HG02571 (cell line): ENCODE measurements around the gene OTOGL.
"Not testable (repeated sequence)": the region's sequence is repeated elsewhere in the genome, so short reads cannot be mapped to it uniquely, and the experiment has no call there.

ENCODE experiments used
- ATAC-seq: cut with Tn5 transposase; IDR thresholded peaks from one replicate; pipeline ENCODE4 v1.9.1; 2021; ENCODE audit warnings: mild to moderate bottlenecking, moderate library complexity; ENCODE audit not compliant: unreplicated experiment

The OTOGL gene

DNA sequence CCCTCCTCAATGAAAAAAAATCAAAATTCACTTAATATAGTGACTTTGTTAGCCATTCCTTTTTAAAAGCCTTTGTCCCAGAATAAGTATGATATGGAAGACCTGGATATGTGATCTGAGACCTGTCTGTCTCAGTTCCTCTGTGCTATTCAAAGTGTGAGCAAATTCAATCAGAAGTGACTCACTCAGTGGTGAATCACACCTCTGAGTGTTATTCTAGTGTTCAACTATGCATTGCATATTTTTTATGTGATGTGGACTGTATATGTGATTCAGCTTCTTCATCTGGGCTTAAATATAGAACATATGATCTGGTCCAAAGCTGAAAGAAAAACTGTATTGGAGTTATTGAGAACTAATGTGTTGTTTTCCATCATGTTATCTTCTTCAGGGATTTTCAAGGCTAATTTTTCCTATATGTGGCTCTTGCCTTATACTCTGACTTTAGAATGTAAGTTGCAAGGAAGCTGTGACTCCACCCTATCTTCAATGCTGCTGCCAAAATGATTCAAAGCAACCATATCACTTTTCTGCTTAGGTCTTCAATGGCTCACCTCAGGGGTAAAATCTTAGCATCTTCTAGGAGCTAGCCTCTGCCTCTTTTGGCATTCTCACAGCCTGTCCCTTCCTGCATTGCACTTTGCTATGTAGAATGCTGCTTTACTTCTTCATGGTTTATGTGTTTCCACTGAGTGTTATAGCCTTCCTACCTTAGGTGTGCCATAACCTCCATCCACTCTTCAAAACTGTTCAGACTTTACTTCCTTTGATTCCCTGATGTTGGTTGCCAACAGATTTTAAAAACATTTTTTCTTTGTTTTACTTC lies 169.8 kb downstream of the OTOGL start:
- no peak for ATAC-seq

- ATAC-seq = peak; percentile 56
Measured at GRCh38 chr12:80269803-80270552, 170.6 kb downstream of the OTOGL start.

- ATAC-seq = no peak
Measured at GRCh38 chr12:80271780-80272179, 172.4 kb downstream of the OTOGL start.

DNA sequence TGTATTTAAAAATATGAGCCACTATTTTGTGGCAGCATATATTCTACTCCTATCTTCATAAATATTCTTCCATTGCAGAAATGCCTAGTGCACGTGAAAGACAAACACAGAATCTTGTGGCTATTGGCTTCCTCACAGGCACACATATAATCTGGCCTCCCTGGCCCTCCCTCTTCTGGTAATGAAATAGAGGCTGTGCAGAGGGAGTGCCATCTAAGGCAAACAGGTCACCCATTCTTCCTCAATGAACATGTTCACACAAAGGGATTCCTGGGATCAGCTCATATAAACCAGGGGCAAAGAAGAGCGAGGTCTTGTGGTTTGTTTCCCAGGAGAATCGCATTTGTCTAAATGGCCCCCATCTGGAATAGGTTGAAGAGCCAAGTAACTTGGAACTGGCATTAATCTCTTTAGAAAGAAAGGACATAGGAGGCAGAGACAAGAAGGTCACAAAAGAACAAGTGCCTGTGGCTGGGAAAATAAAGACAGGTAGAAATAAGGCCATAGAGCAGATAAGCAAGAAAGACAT lies 173.1 kb downstream of the OTOGL start:
- no peak for ATAC-seq

- ATAC-seq = no peak
Measured at GRCh38 chr12:80273144-80273543, 173.8 kb downstream of the OTOGL start.

DNA sequence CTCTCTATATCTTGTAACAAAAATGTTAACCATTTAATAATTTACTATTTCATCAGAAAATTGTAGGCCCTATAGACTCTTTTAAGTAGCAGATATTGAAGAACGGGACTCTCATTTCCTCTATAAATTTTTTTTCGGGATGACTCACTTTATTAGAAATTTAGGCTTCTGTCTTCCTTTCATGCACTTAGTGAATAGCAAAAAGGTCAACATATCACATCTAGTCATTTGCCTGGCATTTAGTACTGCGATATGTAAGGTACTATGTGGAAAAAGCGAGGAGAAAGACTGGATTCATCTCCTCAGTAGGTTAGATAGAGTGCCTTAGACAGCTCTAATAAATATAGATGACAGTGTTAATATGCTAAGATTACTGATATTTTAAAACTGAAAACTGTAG lies 178.4 kb downstream of the OTOGL start:
- ATAC-seq = no peak

GRCh38 chr12:80282226-80282625 lies 182.9 kb downstream of the OTOGL start:
- no peak for ATAC-seq

- ATAC-seq = no peak
Measured at GRCh38 chr12:80282761-80283160, 183.4 kb downstream of the OTOGL start.

- ATAC-seq = no peak
Measured at GRCh38 chr12:80291108-80291754, 191.9 kb downstream of the OTOGL start.

DNA sequence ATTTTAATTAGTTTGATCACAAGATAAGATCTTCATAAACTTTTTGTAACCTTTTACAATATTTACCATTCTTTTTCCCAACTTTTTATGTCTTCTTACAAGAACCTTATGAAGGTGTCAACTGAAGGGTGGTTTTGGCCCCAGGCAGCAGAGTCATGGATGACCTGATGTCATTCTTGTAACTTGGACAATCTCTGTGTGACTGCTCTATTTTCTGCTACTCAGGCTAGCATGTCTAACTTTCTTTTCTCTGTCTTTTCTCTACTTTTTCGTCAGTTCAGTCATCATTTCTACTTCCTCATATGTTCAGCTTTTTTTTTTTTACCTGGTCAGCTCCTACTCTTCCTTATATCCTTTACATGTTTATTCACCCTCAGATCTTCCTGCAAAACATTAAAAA lies 194.0 kb downstream of the OTOGL start:
- peak; percentile 49 for ATAC-seq

- peak; percentile 82 for ATAC-seq
Measured at GRCh38 chr12:80293759-80294158, 194.4 kb downstream of the OTOGL start.

DNA sequence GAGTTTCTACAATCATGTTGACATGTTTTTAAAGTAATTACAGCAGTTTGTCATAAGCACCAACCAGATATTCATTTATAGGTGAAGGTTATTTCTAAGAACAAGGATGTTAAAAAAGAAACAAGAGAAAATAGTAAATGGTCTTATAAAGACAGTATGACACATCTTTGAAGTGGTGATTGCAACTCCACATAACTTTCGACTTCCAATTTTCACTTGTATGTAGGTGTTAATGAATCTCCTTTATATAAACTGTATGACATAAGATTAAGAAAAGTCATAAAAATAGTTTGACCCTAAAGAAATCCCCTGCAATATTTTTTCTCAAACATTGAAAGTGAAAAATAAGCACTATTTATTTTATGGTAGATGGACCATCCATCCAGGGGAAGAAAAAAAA lies 199.9 kb downstream of the OTOGL start:
- ATAC-seq = no peak

- peak; percentile 69 for ATAC-seq
Measured at GRCh38 chr12:80299976-80300375, 200.6 kb downstream of the OTOGL start.

- not testable (repeated sequence) for ATAC-seq
Measured at GRCh38 chr12:80307436-80307835, 208.1 kb downstream of the OTOGL start.

DNA sequence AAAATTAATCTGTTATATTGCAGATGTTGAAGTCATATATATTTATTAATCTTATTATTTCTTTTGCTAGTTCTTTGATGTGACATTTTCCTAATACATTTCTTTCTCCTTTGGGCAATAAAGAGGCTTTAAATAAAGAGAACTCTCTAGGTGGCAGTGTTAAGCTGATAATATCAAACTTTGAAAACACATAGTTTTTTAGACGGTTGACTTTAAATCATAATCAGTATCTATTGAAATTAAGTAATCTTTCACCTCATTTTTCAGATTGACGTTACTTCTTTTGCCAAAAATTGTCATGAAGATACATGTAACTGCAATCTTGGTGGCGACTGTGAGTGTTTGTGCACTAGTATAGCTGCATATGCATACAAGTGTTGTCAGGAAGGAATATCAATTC lies 213.9 kb downstream of the OTOGL start:
- ATAC-seq = no peak

DNA sequence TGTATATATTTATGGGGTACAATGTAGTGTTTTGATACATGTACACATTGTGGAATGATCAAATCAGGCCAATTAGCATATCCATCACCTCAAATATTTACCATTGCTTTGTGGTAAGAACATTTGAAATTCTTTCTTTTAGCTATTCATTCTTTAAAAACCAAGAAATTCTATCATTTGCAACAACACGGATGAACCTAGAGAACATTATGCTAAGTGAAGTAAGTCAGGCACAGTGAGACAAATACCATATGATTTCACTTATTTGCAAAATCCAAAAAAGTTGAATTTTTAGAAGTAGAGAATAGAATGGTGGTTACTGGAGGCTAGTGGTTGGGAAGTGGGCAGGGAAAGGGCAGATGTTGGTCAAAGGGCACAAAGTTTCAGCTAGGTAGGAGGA lies 215.4 kb downstream of the OTOGL start:
- ATAC-seq = no peak

DNA sequence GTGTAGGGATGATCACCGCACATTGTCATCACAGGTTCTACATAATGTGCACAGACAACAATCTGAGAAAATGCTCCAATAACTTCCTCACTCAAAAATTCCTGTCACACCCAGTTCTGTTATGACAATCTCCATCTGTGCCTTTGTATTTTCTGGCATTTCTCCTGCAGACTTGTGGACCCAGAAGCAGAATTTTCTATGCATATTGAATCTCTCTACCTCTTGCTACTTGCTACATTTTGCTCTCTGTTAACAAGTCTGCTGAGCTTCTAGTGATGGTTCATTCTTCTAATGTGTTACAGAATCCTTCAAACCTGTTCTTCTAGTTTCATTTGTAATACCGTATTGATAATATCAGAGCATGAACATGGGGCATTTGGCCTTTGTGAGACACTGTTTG lies 216.9 kb downstream of the OTOGL start:
- ATAC-seq = no peak

GRCh38 chr12:80317307-80317706 lies 218.0 kb downstream of the OTOGL start:
- no peak for ATAC-seq

DNA sequence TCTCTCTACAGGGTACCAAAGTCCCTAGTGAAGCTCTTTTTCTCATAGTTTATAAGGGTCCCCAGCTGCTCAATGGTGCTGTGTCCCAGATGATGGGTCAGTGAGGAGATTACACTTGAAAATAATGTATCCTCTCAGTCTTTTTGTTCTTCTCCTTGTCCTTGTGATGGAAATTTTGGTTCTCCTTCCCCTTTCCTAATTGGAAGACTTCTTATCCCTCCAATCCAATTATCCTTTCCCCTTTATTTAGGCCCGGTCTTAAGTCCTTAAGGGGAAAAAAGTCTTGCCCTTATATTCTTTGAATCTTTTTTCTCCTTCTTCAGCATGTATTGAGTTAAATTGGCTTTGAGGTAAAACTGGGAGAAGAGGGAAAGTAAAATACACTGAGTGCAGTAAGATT lies 218.6 kb downstream of the OTOGL start:
- no peak for ATAC-seq

- no peak for ATAC-seq
Measured at GRCh38 chr12:80320121-80320678, 220.9 kb downstream of the OTOGL start.

DNA sequence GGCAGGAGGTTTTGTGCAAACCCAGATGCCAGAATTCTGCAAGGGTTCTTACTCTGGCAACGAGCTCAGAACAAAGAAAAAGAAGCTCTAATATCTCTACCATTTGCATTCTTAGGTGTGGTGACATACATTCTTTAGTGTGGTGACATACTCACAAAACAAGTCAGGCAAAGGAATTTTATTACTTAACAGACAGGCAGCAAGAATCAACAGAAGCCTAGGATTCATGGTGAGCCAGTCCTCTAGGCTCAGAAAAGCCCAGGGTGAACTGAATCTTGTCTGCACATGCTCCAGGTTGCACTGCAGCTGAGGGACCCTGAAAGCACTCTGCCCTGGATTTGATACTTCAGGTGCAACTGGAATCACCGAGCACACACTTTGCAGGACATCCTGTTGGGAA lies 222.3 kb downstream of the OTOGL start:
- no peak for ATAC-seq
